Forelimb muscle (tissue), 1 donor: ENCODE results near the gene BPGM. TPM values are rescaled to one million over a fixed set of nuclear protein-coding genes. Genes with fewer than 3 reads are reported as not detected.
"Not testable (repeated sequence)": the region's sequence is repeated elsewhere in the genome, so short reads cannot be mapped to it uniquely, and the experiment has no call there.

Source experiments
- DNase-seq: peaks from one replicate; pipeline ENCODE4 v3.0.0-alpha.2; 2013; ENCODE audit warnings: low read depth
- polyA plus RNA-seq: library from polyadenylated mRNA; unstranded; fragments of 120-200 nt; gene quantifications from one replicate; pipeline ENCODE4 v1.2.1, GENCODE V29; 2013; ENCODE audit not compliant: insufficient read length

BPGM gene
- polyA plus RNA-seq, 1 donor: 20.9 TPM

GRCh38 chr7:134662166-134662870, 15.7 kb downstream of the BPGM start:
- DNase-seq: no peak

- DNase-seq: no peak
Observed at GRCh38 chr7:134662871-134663205, 16.2 kb downstream of the BPGM start.

GRCh38 chr7:134665045-134665444, 18.4 kb downstream of the BPGM start:
- DNase-seq: not testable (repeated sequence)

GRCh38 chr7:134667899-134668298, 21.2 kb downstream of the BPGM start:
- DNase-seq: no peak

- DNase-seq: no peak
Observed at GRCh38 chr7:134669388-134669787, 22.7 kb downstream of the BPGM start.

- DNase-seq: no peak
Observed at GRCh38 chr7:134669845-134670373, 23.3 kb downstream of the BPGM start.

- no peak for DNase-seq
Observed at GRCh38 chr7:134671609-134672008, 25.0 kb downstream of the BPGM start.

- no peak for DNase-seq
Observed at GRCh38 chr7:134674424-134674823, 27.8 kb downstream of the BPGM start.

- no peak for DNase-seq
Observed at GRCh38 chr7:134676743-134677142, 30.1 kb downstream of the BPGM start.

- no peak for DNase-seq
Observed at GRCh38 chr7:134678115-134678514, 31.5 kb downstream of the BPGM start.

GRCh38 chr7:134679006-134679405, 32.4 kb downstream of the BPGM start:
- no peak for DNase-seq

- no peak for DNase-seq
Observed at GRCh38 chr7:134684165-134684564, 37.5 kb downstream of the BPGM start.

- DNase-seq: no peak
Observed at GRCh38 chr7:134685250-134685649, 38.6 kb downstream of the BPGM start.

- DNase-seq: no peak
Observed at GRCh38 chr7:134686786-134687185, 40.1 kb downstream of the BPGM start.

GRCh38 chr7:134689550-134689949, 42.9 kb downstream of the BPGM start:
- DNase-seq: not testable (repeated sequence)

- peak; percentile 40 for DNase-seq
Observed at GRCh38 chr7:134690016-134690415, 43.4 kb downstream of the BPGM start.

GRCh38 chr7:134690614-134691504, 44.2 kb downstream of the BPGM start:
- DNase-seq: no peak

GRCh38 chr7:134691546-134692343, 45.1 kb downstream of the BPGM start:
- DNase-seq: no peak

- no peak for DNase-seq
Observed at GRCh38 chr7:134692344-134692705, 45.7 kb downstream of the BPGM start.

- DNase-seq: no peak
Observed at GRCh38 chr7:134693256-134693655, 46.6 kb downstream of the BPGM start.

- no peak for DNase-seq
Observed at GRCh38 chr7:134694299-134694698, 47.6 kb downstream of the BPGM start.

- no peak for DNase-seq
Observed at GRCh38 chr7:134694767-134695166, 48.1 kb downstream of the BPGM start.
